H9 (cell line): ENCODE measurements around the gene CFAP46. TPM values are rescaled to one million over a fixed set of nuclear protein-coding genes. Genes with fewer than 3 reads are reported as not detected.
A peak's percentile ranks its signal among the peaks of the same experiment; 100 is the strongest.

ENCODE experiments used
- DNase-seq: peaks from one replicate; pipeline ENCODE4 v3.0.0-alpha.2; 2017
- H2AFZ ChIP-seq: one replicate; pipeline ENCODE4 v1.6.1; 2013; ENCODE audit warnings: mild to moderate bottlenecking, low read length, control low read depth, moderate library complexity
- H2AK5ac ChIP-seq: 2 replicates; pipeline ENCODE4 v1.6.1; 2013; ENCODE audit warnings: low read length, control low read depth, mixed read lengths; ENCODE audit not compliant: insufficient read length
- H2BK120ac ChIP-seq: one replicate; pipeline ENCODE4 v1.6.1; 2013; ENCODE audit warnings: low read depth, mild to moderate bottlenecking, low read length, control low read depth, inconsistent platforms; ENCODE audit not compliant: poor library complexity, severe bottlenecking
- H2BK12ac ChIP-seq: 2 replicates; pipeline ENCODE4 v1.6.1; 2013; ENCODE audit warnings: low read length, control low read depth, mixed read lengths, low read depth; ENCODE audit not compliant: insufficient read length
- H2BK15ac ChIP-seq: 2 replicates; pipeline ENCODE4 v1.6.1; 2013; ENCODE audit warnings: low read depth, low read length, control low read depth
- H2BK20ac ChIP-seq: one replicate; pipeline ENCODE4 v1.6.1; 2013; ENCODE audit warnings: low read depth, mild to moderate bottlenecking, low read length, control low read depth, inconsistent platforms; ENCODE audit not compliant: poor library complexity, severe bottlenecking
- H2BK5ac ChIP-seq: 2 replicates; pipeline ENCODE4 v1.6.1; 2013; ENCODE audit warnings: low read length, control low read depth, mixed read lengths; ENCODE audit not compliant: insufficient read length
- H3K14ac ChIP-seq: 2 replicates; pipeline ENCODE4 v1.6.1; 2013; ENCODE audit warnings: low read length, control low read depth; ENCODE audit not compliant: insufficient read depth
- H3K18ac ChIP-seq: 2 replicates; pipeline ENCODE4 v1.6.1; 2013; ENCODE audit warnings: low read depth, mild to moderate bottlenecking, mixed read lengths, low read length, control low read depth; ENCODE audit not compliant: insufficient read length
- H3K23ac ChIP-seq: 2 replicates; pipeline ENCODE4 v1.6.1; 2013; ENCODE audit warnings: low read length, control low read depth, mixed read lengths, low read depth; ENCODE audit not compliant: insufficient read length
- H3K23me2 ChIP-seq: 2 replicates; pipeline ENCODE4 v1.6.1; 2013; ENCODE audit warnings: low read depth, mild to moderate bottlenecking, mixed read lengths, low read length, control low read depth; ENCODE audit not compliant: insufficient read length, poor library complexity, severe bottlenecking
- H3K27ac ChIP-seq: 2 replicates; pipeline ENCODE4 v1.5.1; 2013; ENCODE audit warnings: low read length, control low read depth, mixed read lengths, low read depth; ENCODE audit not compliant: insufficient read length
- H3K27me3 ChIP-seq: 2 replicates; pipeline ENCODE4 v1.6.1; 2013; ENCODE audit warnings: low read length, control low read depth, inconsistent platforms; ENCODE audit not compliant: insufficient read depth
- H3K4ac ChIP-seq: 2 replicates; pipeline ENCODE4 v1.6.1; 2013; ENCODE audit warnings: low read depth, mild to moderate bottlenecking, control low read depth, inconsistent platforms, low read length, moderate library complexity
- H3K4me1 ChIP-seq: 2 replicates; pipeline ENCODE4 v1.6.1; 2013; ENCODE audit warnings: low read length, control low read depth, inconsistent platforms; ENCODE audit not compliant: insufficient read depth
- H3K4me2 ChIP-seq: 2 replicates; pipeline ENCODE4 v1.6.1; 2013; ENCODE audit warnings: low read length, control low read depth, mixed read lengths; ENCODE audit not compliant: insufficient read length, insufficient read depth
- H3K56ac ChIP-seq: 2 replicates; pipeline ENCODE4 v1.6.1; 2013; ENCODE audit warnings: low read depth, mild to moderate bottlenecking, mixed read lengths, low read length, control low read depth; ENCODE audit not compliant: insufficient read length
- H3K79me1 ChIP-seq: 2 replicates; pipeline ENCODE4 v1.6.1; 2013; ENCODE audit warnings: low read depth, mild to moderate bottlenecking, moderate library complexity, low read length, control low read depth, inconsistent platforms; ENCODE audit not compliant: insufficient read depth, poor library complexity, severe bottlenecking
- H3K79me2 ChIP-seq: 2 replicates; pipeline ENCODE4 v1.6.1; 2013; ENCODE audit warnings: low read length, control low read depth, inconsistent platforms; ENCODE audit not compliant: insufficient read depth
- H3K9ac ChIP-seq: 2 replicates; pipeline ENCODE4 v1.6.1; 2013; ENCODE audit warnings: low read length, control low read depth, mixed read lengths; ENCODE audit not compliant: insufficient read length; ENCODE audit errors: extremely low read depth
- H3K9me3 ChIP-seq: one replicate; pipeline ENCODE4 v1.6.1; 2013; ENCODE audit warnings: low read depth, low read length, inconsistent platforms; ENCODE audit not compliant: control insufficient read depth
- H3T11ph ChIP-seq: one replicate; pipeline ENCODE4 v1.6.1; 2013; ENCODE audit warnings: mild to moderate bottlenecking, low read length, control low read depth, inconsistent platforms
- H4K20me1 ChIP-seq: one replicate; pipeline ENCODE4 v1.6.1; 2013; ENCODE audit not compliant: control insufficient read depth, insufficient read length, insufficient read depth
- H4K5ac ChIP-seq: 2 replicates; pipeline ENCODE4 v1.6.1; 2013; ENCODE audit warnings: low read depth, mild to moderate bottlenecking, mixed read lengths, low read length, control low read depth; ENCODE audit not compliant: insufficient read length
- H4K8ac ChIP-seq: replicated peaks from 2 replicates; pipeline ENCODE4 v1.6.1; 2013; ENCODE audit warnings: low read length, control low read depth, mixed read lengths, low read depth; ENCODE audit not compliant: insufficient read length
- H4K91ac ChIP-seq: 2 replicates; pipeline ENCODE4 v1.6.1; 2013; ENCODE audit warnings: low read depth, mild to moderate bottlenecking, moderate library complexity, mixed read lengths, low read length, control low read depth; ENCODE audit not compliant: insufficient read length
- H3K27ac Mint-ChIP-seq, 3 experiments: 2 replicates in 2 of 3; 3 replicates in 1 of 3; pipeline ENCODE4 v1.8.0; 2020 to 2021; ENCODE audit warnings: mixed read lengths in 3 of 3, mild to moderate bottlenecking in 1 of 3, moderate library complexity in 1 of 3
- H3K27me3 Mint-ChIP-seq: 2 replicates; pipeline ENCODE4 v1.8.0; 2021; ENCODE audit warnings: low read depth, mild to moderate bottlenecking, moderate library complexity, mixed read lengths
- H3K36me3 Mint-ChIP-seq, 3 experiments: 2 replicates in 2 of 3; 3 replicates in 1 of 3; pipeline ENCODE4 v1.8.0; 2020 to 2021; ENCODE audit warnings: low read depth in 3 of 3, mixed read lengths in 3 of 3; ENCODE audit not compliant: insufficient read depth in 1 of 3
- H3K4me1 Mint-ChIP-seq, 2 experiments: 2 replicates each; pipeline ENCODE4 v1.8.0; 2020; ENCODE audit warnings: mixed read lengths in 2 of 2
- H3K4me3 Mint-ChIP-seq, 2 experiments: 2 replicates in 1 of 2; 3 replicates in 1 of 2; pipeline ENCODE4 v1.8.0; 2020 to 2021; ENCODE audit warnings: mild to moderate bottlenecking in 2 of 2, mixed read lengths in 2 of 2, moderate library complexity in 1 of 2
- H3K9me3 Mint-ChIP-seq, 2 experiments: 2 replicates in 1 of 2; 3 replicates in 1 of 2; pipeline ENCODE4 v1.8.0; 2020; ENCODE audit warnings: mild to moderate bottlenecking in 2 of 2, mixed read lengths in 2 of 2, moderate library complexity in 1 of 2
- CTCF ChIP-seq: fragments of 200-600 bp; sonication (generic); conservative IDR thresholded peaks from 3 replicates; pipeline ENCODE4 v1.8.0; 2021; ENCODE audit warnings: antibody characterized with exemption, mild to moderate bottlenecking
- WGBS: extraction: QIAGEN DNeasy Blood & Tissue Kit; methylation state at CpG from one replicate; pipeline ENCODE4 v1.1.7; 2013; ENCODE audit warnings: missing lambda C conversion rate, low lambda C conversion rate, mixed read lengths; ENCODE audit not compliant: insufficient read length; ENCODE audit errors: extremely low coverage; 5-methylcytosine and 5-hydroxymethylcytosine counted together
- total RNA-seq: library from RNA; stranded (reverse); gene quantifications from 2 replicates; pipeline ENCODE4 v1.2.1, GENCODE V29; 2021

CFAP46 gene
- total RNA-seq, 1 experiment from 2014 or later, result 3.1 TPM

GRCh38 chr10:132910901-132911785, 31.2 kb downstream of the CFAP46 start:
- Histone ChIP-seq H3T11ph (no peak overlapping the region), H4K20me1 (no peaks in the 10 kb centered on the region), H3K14ac (no peak overlapping the region; the same call in 1 of the 2 replicates), H2BK12ac (no peak overlapping the region), H3K23me2 (no peaks in the 10 kb centered on the region), H3K79me2 (no peaks in the 10 kb centered on the region), H3K23ac (no peak overlapping the region), H3K27ac (no peak overlapping the region), H2BK120ac (no peak overlapping the region), H3K79me1 (no peaks in the 10 kb centered on the region), H3K4me1 (no peaks in the 10 kb centered on the region), H3K27me3 (no peaks in the 10 kb centered on the region), H3K4ac (no peak overlapping the region), H2AFZ (no peak overlapping the region), H3K9me3 (no peaks in the 10 kb centered on the region), H3K9ac (no peak overlapping the region), H4K8ac (no peak overlapping the region), H2AK5ac (no peak overlapping the region), H2BK15ac (no peak overlapping the region), H3K56ac (no peak overlapping the region), H3K18ac (no peak overlapping the region), H4K91ac (no peak overlapping the region), H2BK5ac (no peak overlapping the region), H2BK20ac (no peak overlapping the region), H4K5ac (no peak overlapping the region), H3K4me2 (no peak overlapping the region)
- WGBS, result no CpG with 5 or more reads among the region's 37 CpGs
- TF ChIP-seq CTCF, result no peak
- Mint-ChIP-seq H3K9me3 (no peaks in the 10 kb centered on the region; a peak in 1 of 5 replicates), H3K27me3 (peaks cover 9% of the 10 kb centered on the region), H3K36me3 (no peaks in the 10 kb centered on the region), H3K4me1 (peaks cover 10 to 24% of the 10 kb centered on the region in 2 experiments), H3K27ac (peak overlapping the region in 1 of 3 experiments; percentile 18; a peak in 2 of 7 replicates), H3K4me3 (no peak overlapping the region)
- no peak for DNase-seq
